ENCODE measurements around the gene TMEM117.
"Not testable (repeated sequence)": the region's sequence is repeated elsewhere in the genome, so short reads cannot be mapped to it uniquely, and the experiment has no call there.

TMEM117 gene

DNA sequence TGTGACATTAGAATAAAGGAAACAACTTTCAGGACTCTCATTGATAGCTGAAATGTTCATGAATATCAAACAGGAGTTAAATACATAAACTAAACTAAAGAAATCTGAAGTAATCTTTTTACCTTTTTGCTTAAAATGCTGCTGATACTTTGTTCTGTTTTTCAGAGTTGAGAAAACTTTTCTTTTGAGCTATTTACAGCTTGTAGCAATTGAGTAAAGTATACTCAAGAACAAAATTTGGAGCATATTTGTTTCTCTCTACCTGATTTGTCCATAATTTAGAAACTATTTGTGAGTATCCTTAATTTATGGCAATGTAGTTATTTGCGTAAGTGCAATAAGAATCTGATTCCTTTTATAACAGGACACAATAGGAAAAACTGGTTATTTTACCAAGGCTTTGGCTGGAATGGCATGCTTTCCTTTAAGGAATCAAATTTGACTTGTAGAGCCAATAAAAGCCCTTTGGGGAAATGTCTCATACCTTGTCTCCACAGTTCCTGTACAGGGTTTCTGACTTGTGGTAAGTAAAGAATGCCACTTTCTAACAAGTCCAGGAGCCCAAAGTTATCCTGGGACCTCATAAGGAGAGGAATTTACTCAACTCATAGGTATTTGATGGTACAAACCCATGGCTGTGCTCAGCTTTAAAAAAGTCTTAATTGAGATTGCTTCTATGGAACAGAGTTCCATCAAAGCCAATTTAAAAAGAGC, 195.7 kb downstream of the TMEM117 start:
- no peak for DNase-seq

DNA sequence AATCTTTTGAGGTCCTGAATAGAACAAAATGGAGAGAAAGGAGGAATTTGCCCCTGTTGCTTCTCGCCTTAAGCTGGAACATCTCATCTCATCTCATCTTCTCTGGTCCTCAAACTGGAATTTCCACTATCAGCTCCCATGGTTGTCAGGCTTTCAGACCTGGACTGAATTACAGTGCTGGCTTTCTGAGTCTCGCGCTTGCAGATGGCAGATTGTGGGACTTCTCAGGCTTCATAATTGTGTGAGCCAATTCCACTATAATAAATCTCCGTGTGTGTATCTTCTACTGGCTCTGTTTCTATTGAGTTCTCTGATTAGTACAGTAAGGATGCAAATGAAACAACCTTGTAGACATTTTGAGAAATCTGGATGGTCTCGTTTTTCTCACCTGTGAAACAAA, 199.0 kb downstream of the TMEM117 start:
- no peak for DNase-seq

DNA sequence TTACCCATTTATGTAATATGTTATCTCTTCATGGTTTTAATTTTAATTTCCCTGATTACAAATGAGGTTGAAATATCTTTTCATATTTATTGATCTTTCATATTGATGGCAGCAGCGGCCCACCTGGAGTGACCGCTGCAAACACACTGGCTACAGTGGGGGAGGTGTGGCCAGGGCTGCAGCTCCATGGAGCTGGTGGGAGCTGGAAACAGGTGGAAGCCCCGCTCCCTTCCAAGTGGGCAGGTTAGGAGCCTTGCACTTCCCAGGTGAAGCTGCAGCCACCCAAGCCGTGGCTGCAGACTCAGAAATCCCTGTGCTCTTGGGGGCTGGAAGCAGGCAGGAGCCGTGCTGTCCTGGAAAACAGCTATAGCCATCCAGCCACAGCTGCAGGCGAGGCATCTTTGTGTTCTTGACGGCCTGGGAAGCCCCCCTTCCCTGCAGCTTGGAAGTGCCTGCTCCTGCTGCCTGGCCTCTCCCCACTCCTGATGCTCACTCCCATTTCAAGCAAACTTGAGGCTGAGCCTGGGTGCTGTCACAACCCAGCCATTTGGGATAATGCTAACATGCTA, 201.1 kb downstream of the TMEM117 start:
- DNase-seq = no peak

DNA sequence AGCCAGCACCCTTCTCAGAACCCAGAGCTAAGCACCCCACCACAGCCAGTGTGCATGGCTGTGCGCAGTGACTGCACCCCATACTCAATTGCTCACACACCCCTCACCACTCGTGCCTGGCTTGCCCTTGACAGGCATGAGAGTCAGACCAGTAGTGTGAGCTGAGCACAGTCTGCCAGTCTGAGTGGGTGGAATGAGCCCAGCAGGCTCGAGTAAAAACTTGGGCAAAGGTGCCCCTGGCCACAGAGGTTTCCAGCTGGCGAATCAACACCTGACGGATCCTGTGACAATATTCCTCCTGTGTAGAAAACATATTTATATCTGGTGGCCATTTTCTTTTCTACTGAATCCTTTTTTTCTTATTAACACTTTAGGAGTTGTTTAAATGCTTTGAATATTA, 202.5 kb downstream of the TMEM117 start:
- no peak for DNase-seq

DNA sequence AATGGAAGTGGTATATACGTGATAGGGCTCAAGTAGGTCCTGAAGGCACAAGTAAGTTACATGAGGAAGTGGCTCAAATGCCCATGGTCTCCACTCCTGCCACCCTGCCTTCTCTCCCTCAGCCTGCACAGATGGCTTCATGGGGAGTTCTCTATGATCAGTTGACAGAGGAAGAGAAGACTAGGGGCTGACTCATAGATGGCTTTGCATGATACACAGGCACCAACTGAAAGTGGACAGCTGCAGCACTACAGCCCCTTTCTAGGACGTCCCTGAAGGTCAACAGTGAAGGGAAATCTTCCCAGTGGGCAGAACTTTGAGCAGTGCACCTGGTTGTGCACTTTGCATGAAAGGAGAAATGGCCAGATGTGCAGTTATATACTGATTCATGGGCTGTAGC, 208.6 kb downstream of the TMEM117 start:
- not testable (repeated sequence) for DNase-seq

DNA sequence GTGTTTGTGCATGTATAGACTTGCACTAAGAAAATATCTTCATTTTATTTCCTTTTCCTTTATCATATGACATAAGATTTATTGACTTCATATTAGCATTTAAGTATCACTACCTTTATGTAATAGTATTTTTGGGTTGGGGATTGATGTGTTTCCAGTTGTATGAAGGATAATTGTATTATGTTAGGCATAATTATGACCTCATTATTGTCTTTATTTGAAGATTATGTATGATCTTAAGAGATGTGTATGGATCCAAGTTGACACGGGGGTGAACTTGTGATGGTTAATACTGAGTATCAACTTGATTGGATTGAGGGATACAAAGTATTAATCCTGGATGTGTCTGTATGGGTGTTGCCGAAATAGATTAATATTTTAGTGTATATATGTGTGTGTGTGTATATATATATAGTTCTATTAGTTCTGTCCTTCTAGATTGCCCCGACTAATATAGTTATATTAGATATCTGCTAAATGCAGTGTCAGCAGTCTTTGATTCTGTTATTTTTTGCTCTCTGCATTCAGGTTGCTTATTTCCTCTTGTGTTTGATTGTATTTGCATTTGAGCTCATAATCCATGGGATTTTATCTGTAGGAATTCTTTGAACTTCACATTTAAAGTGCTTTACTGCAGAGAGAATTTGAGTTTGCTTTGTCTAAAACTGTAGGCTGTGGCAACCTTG, 211.0 kb downstream of the TMEM117 start:
- no peak for DNase-seq

DNA sequence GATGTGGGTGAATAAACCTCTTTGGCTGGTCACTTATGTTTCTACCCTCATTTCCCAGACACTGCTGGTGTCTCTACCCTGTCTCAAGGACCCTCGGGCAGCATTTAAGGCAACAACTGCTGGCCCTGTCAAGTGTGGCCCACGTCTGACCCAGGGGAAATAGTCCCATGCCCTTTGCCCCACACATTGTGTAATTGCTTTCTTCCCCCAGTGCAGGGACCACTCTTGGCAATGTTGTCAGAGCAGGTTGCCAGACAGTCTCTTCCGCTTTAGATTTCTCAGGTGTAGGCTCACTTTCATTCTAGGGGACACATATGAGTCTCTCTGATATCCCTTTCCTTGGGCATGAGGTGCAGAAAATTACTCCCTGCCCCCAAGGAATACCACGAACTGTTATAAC, 216.7 kb downstream of the TMEM117 start:
- DNase-seq = no peak

DNA sequence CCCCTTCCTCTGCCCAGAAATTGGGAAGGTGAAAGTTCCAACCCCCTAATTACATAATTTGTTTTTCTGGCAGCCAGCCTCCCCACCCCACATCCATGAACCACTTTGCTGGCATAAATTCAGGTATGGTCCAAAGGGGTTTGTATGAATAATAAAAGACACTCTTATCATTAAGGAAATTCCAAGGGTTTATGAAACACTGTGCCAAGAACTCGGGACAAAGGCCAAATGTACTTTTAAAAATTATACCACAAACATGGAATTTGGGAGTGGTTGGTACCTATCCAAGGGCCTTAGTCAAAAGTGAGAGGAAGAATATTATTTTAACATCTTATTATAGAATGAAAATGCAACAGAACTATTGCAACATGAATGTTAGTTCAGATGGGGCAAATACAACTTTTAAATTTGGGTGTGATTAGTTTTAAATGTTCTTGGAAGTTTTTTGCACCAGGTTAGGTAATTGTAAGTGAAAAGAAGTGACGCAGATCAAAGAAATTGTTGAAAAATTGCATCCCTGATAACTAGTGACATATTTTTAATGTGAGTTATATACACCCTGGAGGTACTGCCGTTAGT, 217.8 kb downstream of the TMEM117 start:
- DNase-seq = no peak

DNA sequence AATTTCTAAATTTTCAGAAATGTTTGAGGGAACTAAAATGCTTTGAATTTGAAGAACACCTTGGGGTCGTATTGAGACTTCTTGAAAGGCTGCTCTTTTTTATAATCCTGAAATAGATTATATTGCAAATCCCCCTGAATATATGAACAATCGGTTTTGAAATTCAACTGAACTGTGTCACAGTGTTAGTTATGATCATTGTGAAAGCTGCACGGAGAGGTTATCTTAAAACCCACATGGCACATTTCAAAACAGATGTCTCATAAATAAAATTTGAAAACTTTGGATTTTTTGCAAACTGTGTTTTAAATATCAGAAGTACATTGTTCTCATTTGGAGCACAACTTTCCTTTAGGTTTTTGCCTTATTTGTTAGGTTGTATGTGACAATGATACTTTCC, 218.4 kb downstream of the TMEM117 start:
- DNase-seq = no peak

DNA sequence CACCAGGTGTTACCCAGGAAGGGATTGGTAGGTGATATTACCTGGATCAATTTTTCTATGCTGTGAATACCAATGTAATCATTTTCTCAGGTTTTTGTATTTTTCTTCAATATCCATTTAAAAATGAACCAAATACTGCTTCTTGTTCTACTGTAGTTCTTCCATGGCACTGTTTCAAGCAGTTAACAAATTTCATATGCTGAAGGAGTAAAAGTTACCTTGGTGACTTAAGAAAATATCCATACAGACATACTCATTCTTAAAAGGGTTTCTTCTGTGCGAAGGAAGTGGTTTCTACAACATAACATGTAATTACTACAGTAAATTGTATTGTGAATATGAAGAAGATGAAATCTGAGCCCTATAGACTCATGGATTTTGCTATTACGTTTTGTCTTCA, 222.5 kb downstream of the TMEM117 start:
- no peak for DNase-seq

DNA sequence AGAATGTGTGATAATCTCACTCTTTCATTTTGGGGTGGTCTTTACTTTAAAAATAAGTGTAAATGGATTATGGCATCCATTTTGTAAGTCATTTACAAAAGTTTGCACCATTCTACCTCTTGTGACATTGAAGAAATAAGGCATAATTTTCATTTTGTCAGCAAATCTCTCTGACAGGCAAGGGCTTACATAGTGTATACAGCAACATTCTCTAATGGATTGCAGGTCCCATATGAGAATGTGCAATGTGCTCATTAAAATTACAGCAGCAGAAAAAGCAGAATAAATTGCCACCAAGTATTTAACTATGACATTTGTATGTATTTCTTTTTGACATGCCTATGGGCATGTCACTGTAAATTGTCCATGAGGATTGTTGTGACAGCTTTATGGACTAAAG, 223.6 kb downstream of the TMEM117 start:
- DNase-seq = no peak

DNA sequence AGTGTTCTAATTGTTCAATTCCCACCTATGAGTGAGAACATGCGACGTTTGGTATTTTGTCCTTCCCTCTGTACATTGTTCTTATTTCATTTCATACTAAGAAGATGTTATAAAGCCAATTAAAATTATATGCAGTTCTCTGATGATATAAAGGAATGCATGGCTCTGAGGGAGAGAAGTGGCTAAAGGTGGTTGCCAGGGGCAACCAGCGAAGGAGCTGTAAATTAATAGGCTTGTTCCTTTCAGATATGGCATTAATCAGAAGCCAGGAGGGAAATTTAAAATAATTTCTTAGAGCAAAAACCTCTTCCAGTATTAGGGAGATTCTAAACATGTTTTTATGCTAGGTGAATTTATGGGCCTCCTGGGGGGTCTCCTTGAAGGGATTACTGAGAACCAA, 227.8 kb downstream of the TMEM117 start:
- no peak for DNase-seq

DNA sequence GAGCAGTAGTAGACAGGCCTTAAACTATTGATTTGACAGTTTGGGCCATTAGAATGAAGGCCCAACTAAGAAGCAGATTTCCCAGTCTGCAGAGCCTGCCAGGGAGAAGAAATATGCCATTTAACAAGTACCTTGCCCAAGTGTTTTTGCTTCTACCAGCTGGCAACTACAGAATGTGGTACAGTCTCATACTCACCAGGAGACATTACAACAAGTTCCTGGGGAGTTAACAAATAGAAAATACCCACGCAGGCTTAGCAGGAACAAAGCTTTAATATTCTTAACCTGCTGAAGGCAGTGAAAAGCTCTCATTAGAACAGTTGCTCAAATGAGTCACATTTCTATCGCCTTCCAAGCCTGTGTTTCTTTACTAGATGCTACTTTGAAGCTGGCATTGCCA, 241.0 kb downstream of the TMEM117 start:
- no peak for DNase-seq

DNA sequence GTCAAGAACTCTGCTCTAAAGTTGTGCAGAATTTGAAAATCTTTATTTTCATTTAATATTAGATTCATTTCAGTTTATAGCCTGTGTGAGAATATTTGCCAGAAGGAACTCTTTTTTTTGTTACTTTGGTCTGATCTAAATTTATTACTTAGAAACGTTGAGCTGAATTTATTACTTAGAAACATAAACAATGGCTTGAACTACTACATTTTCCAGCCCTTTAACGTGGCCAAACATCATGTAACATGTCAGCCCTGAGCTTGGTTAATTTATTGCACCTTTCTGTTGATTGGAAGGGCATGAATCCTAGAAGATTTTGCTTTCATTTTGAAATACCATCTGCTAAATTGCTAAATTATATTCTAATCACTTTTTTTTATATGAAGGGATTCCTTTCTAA, 241.4 kb downstream of the TMEM117 start:
- no peak for DNase-seq

DNA sequence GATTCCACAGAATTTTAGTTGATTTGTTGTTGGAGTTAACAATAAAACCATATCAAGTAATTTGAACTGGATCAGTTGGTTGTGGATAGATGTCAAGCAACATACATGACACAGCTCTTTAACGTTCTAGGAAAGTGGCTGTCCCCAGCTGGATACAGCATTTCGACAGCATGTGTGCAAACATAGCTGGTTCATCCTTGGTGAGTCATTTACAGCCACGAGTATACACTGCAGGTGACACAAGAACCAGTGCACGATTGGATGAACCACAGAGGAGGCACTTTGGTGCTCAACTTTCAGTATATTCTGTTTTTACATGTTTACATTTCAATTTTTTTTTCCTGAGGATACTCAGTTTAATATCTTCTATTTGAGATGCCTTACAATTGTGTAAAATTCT, 242.4 kb downstream of the TMEM117 start:
- no peak for DNase-seq

DNA sequence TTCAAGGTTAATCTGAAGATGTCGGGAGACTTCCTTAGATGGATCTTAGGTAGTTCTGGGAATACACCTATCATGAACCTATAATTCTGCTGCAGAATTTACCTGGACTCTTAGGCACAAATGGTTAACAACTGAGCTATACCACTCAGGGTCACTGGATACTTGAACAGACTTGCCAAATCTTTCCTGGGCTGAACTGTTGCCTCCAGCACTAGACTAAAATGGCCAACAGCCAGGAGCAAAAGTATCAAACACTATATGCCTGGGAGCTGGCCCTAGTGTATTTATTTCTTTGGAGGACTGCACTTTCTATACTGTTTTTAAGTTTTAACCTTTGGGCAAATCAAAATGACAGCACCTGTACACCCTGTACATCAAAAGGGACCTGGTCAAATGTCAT, 252.8 kb downstream of the TMEM117 start:
- DNase-seq = no peak

DNA sequence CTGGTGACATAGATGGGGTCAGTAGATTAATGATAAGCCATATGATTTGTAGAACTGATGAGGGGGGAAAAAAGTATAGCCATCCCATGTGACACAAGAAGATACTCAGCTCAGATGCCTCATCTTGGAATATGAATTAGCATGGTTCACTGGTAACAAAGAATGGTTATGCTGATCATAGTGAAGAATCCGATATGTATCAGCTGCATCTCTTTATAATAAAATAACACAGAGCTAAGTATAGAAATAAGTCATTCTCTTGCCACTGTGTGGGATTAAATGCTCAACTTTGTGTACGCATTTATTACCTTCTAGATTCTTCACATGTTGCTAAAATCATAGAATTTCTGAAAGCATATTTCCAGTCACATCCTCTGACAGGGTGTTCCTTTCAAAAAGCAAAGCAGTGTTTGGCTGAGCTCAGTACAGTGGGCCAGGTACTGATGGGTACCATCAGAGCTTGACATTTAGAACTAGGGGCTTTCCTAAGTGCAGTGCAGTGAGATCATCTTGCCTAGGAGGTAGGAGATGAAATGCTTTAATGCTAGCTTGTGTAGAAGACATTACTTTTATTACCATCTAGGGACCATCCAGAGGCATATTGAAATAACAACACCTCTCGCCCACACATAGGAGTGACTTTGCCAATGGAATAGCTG, 256.2 kb downstream of the TMEM117 start:
- no peak for DNase-seq

DNA sequence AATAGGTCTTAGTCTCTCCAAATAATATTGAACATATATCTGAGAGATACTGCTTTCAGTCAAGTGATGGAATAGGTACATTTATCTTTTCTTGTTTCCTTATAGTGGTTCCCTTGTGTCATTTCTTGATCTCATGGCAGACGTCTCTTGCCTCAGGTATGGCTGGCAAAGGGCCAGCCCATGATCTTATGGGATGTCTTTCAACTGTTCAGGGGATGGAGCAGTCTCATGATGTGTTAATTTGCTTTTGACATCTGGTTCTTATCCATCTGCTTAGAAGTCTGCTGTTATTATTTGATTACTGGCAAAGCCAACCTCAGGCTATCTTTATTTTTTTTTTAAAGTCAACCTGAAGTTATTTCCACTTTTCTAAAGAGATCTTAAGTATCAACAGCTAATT, 262.9 kb downstream of the TMEM117 start:
- DNase-seq = no peak

DNA sequence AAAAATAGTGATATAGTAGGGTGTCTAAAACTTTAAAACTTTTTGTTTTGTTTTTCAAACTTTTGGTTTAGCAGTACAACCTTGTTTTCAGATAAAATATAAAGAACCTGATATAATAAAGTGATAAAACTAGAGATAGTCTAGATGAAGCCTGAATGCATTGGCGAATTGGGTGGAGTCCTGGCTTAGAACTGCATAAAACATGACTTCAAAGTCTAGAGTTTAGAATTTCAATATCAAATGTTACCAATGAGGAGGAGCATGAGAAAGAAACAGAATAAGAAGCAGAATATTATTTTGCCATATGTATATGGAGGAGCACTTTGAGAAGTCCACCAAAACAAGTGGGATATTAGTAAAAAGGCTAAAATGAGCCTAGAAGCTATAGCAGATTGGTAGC, 263.6 kb downstream of the TMEM117 start:
- DNase-seq = no peak

DNA sequence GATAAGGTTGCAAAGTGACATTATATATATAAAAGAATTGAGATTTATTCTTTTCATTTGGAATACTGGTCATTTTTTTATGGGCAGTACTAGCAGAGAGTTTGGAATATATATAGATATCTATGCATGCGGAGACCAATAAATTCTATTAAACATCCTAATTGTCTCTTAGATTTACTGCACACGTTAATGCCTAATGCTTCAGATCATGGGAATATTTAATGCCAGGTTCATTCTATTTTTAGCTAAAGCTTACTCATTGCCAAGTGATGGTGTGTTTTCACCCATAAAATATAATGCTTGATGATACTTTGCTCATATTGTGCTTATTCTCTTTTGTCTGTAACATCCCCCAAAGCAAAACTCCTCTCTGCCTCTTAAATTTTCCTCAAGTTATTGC, 264.4 kb downstream of the TMEM117 start:
- no peak for DNase-seq

DNA sequence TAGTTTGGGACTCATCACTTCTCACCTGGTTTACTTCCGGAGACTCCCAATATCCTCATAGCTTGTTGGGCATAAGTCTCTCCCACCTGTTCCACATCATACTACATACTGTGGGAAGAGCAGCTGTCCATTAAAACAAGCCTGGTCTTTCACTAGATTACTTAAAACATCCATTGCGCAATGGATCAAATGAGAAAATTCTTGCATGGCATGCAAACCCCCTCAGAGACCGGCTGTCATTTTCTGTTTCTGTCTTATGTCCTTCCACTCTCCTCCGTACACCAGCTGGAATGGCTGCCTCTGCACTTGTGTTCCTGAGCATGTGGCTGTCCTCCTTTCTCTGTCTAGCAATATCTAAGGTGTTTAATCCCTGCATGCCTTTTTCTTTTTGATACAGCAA, 265.6 kb downstream of the TMEM117 start:
- DNase-seq = no peak

DNA sequence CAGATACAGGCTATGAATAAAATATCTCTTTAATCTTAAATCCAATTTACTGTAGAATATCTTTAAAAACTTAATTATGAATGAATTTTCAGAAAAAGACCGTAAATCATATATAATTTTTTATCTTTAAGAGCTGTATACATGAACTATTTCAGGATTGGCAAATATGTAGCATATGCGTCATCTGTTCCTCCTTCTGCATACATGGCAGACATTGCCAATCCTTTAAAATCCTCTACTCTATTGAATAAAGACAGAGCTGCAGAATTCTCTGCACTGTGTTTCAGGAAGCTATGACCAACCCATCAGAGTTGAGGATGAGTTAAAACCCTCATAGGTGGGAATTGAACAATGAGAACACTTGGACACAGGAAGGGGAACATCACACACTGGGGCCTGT, 279.0 kb downstream of the TMEM117 start:
- no peak for DNase-seq

DNA sequence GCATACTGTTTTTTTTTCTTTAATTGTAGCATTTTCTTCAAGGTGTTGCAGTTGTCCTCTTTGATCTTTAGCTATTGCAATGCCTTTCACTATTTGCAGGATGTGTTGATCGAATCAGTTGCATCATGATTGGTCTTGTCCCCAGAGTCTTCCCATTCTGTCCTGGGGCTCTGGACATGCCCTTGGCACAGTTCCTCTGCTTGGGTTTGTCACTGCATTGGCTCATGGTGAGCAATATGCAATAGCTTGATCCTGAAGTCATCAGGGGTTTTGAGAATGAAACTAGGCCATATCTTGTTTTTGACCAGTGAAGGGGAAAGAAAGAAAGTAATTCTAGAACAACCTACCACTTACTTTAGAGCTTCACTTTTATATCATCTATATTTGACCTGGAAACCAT, 281.5 kb downstream of the TMEM117 start:
- no peak for DNase-seq

DNA sequence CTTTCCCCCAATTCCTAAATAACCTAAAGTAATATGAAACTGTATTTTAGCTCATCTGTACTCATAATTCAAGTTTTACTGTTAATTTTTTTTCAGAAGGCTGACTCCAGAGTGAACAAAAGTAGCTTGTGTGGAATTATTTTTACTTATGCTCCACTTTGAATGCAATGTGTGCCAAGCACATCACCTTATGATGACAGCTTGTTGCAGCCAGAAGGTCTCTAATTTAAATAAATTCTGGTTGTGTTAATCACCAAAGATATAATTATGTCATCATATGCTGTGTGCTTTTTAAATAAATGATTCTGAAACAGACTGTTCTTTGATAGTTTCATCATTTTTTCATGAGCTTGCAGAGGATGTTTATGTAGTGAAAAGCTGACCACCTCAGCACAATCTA, 283.1 kb downstream of the TMEM117 start:
- DNase-seq = no peak

Measured in EL (cell line).